Fibroblast of the aortic adventitia (primary cell): Measurements from ENCODE around the gene TBXAS1. TPM values are rescaled to one million over a fixed set of nuclear protein-coding genes. Genes with fewer than 3 reads are reported as not detected.

Experiments
- DNase-seq: peaks from one replicate; pipeline ENCODE4 v3.0.0-alpha.2; 2010; ENCODE audit warnings: low read depth
- H3K4me3 ChIP-seq: 2 replicates; pipeline ENCODE4 v1.5.1; 2011; ENCODE audit warnings: low read depth, mild to moderate bottlenecking, control low read depth, low read length, moderate library complexity
- total RNA-seq: library from RNA; depleted of rRNA; stranded (reverse); fragments of >200 nt; gene quantifications from 2 replicates; pipeline ENCODE4 v1.2.3, GENCODE V29; 2012; ENCODE audit warnings: low replicate concordance
- TF ChIP-seq, protein P1 (sequence below): IDR thresholded peaks from 2 replicates; pipeline ENCODE4 v1.5.1; 2011; ENCODE audit warnings: mild to moderate bottlenecking, low read length, control low read depth, inconsistent platforms; ENCODE audit not compliant: insufficient read depth

Gene TBXAS1
- total RNA-seq, 1 donor: 2.4 TPM

DNA sequence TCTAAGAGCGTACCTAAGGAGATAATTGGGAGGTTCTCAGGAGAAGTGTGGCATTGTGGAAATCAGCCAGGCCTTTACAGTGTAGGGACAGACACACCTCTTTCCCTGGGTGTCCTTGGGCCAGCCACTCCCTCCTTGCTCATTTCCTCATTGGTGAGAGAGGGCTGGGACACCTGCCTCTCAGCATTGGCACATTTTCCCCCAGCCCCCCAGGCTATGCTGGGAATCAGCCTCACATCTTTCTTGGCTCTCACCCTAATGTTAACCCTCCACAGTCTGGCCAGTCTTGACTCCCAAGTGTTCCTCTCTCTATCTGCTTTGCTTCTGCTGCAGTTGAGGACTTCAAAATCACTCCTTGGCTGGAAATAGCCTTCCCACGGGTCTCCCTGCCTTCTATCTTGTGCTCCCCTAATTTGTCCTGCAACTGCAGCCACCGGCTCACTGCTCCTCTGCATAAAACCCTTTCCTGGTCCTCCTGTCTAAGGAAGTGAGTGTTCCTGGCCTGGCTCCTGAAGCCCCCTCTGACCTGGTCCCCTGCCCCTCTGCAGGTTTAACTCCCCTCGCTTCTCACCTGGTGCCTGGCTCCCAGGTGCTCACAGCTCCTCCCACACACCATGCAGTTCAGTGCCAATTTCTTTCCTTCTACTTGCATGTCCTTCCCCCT lies 15.8 kb downstream of the TBXAS1 start:
- no peak for DNase-seq
- TF ChIP-seq, protein P1, sequence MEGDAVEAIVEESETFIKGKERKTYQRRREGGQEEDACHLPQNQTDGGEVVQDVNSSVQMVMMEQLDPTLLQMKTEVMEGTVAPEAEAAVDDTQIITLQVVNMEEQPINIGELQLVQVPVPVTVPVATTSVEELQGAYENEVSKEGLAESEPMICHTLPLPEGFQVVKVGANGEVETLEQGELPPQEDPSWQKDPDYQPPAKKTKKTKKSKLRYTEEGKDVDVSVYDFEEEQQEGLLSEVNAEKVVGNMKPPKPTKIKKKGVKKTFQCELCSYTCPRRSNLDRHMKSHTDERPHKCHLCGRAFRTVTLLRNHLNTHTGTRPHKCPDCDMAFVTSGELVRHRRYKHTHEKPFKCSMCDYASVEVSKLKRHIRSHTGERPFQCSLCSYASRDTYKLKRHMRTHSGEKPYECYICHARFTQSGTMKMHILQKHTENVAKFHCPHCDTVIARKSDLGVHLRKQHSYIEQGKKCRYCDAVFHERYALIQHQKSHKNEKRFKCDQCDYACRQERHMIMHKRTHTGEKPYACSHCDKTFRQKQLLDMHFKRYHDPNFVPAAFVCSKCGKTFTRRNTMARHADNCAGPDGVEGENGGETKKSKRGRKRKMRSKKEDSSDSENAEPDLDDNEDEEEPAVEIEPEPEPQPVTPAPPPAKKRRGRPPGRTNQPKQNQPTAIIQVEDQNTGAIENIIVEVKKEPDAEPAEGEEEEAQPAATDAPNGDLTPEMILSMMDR: no peak
- no peak overlapping the region for H3K4me3 ChIP-seq

DNA sequence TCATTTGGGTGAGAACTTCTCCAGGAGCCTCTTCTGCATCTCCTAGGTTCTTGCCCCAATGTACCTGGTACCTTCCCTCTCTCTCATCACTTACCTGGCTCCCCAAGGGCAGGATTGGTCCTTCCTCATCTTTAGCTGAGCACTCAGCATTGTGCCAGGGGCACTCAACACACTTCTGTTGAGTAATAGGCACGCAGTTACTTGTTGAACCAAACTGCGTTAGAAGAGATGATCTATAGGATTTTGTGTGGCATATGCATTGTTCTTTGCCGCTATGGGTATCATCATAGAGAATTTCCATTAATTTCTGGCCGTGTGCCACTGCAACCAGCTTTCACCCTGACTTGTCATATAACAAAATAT lies 16.4 kb downstream of the TBXAS1 start:
- no peak overlapping the region for H3K4me3 ChIP-seq
- TF ChIP-seq, protein P1: no peak
- no peak for DNase-seq

DNA sequence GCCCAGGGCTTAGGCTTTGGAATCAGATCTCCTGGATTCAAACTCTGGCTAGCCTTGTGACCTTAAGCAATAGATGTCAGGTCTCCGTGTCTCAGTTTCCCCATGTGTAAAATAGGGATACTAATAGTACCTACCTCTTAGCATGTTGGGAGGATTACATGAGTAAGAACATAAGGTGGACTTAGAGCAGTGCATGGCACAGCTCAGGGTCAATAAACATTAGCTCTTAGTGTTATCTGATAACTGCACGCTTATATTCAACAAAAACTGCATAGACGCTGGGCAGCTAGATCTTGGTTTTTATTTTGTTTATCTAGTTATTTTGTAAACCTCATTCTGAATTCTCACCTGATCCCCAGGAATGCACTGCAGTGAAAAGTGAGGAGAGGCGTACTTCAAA lies 17.2 kb downstream of the TBXAS1 start:
- H3K4me3 ChIP-seq: no peak overlapping the region
- TF ChIP-seq, protein P1: no peak
- no peak for DNase-seq

DNA sequence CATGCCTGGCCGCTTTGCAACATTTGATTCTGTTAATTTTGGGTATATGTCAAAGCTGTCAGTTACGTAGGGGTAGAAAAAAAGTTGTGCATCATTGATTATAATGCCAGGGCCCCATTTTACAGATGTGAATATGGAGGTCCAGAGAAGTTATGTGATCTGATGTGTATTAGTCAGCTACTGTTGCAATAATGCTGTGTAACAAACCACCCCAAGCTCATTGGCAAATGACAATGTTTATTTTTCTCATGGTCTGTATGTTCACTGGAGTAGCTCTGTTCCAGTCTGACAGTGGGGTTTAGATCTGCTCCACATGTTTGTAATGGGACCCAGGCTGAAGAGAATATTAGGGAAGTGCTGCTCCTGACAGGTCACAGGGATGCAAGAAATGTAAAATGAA lies 19.2 kb downstream of the TBXAS1 start:
- TF ChIP-seq, protein P1: no peak
- no peak for DNase-seq
- H3K4me3 ChIP-seq: no peak overlapping the region

DNA sequence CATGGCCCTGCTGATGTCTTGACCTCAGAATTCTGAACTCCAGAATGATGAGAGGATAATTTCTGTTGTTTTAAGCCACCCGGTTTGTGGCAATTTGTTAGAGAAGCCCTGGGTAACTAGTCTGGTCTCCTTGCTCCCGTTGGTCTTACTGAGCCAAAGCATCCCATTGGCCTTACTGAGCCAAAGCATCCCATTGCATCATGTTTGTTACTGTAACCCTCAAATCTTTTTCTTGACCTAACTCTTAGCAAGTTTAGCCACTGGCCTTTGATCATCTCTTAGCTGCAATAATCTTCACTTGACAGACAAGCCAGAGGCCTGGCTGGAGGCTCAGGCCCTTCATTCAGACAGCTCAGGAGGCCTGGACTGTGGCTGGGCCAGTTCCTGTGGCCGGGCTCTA lies 21.8 kb downstream of the TBXAS1 start:
- no peak overlapping the region for H3K4me3 ChIP-seq
- DNase-seq: peak; percentile 30

DNA sequence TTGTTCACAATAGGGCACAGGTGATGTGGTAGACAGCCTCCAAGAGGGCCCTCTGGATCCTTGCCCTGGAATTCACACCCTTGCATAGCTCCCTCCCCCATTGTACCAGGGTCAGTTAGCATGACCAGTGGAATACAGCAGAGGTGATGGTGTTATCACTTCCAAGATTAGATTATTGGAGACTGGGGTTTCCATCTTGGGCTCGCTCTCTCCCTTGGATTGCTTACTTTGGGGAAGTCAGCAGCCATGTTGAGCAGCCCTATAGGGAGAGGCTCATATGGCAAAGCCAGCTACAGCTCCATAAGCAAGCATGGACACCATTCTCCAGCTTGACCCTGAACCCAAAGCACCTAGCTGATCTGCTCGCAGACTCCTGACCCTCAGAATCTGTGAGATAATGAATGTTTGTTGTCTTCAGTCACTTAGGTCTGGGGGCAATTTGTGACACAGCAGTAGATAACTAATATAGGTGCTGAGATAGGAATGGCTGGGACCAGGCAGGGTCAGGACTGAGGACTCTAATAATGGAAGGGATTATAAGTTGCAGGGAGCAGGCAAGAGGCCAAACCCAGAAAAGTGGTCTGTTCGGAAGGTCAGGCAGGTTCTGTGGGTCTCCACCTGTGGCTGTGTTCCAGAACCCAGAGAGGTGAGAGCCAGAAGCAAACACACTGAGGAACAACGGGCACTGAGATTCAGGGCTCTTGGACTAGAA lies 22.9 kb downstream of the TBXAS1 start:
- TF ChIP-seq, protein P1: no peak
- H3K4me3 ChIP-seq: no peak overlapping the region
- no peak for DNase-seq

More for the DNA sequence above, 21.8 kb downstream of the TBXAS1 start:
- TF ChIP-seq, protein P1: no peak
